NT2/D1 (cell line): ENCODE measurements around the gene ATF5.

ENCODE experiments used
- SUZ12 ChIP-seq: IDR thresholded peaks from 2 replicates; pipeline ENCODE4 v1.6.1; 2011; ENCODE audit not compliant: insufficient read length, insufficient read depth; ENCODE audit errors: extremely low read depth
- YY1 ChIP-seq: IDR thresholded peaks from 2 replicates; pipeline ENCODE4 v1.6.1; 2011; ENCODE audit not compliant: insufficient read length, insufficient read depth
- ZNF274 ChIP-seq: IDR thresholded peaks from 2 replicates; pipeline ENCODE4 v1.6.1; 2011; ENCODE audit warnings: mild to moderate bottlenecking, low read depth, low read length

GRCh38 chr19:49881672-49882394 lies 47.2 kb upstream of the ATF5 start:
- TF ChIP-seq ZNF274 (no peak), SUZ12 (no peak), YY1 (no peak)
